ENCODE results near the gene ASTL.

GRCh38 chr2:96136129-96136720, 2.1 kb downstream of the ASTL start:
- TF ChIP-seq ATF3 (CRISPR knock-in tag; conservative IDR thresholded peaks at IDR 0.05) (no peak), SMAD3 (CRISPR knock-in tag; IDR thresholded peaks at IDR 0.05; ENCODE audit: borderline replicate concordance) (no peak), USF2 (CRISPR knock-in tag; IDR thresholded peaks at IDR 0.05) (no peak), CREB1 (CRISPR knock-in tag; IDR thresholded peaks at IDR 0.05) (no peak), CTCF (IDR thresholded peaks at IDR 0.05) (no peak), NFE2L1 (CRISPR knock-in tag; IDR thresholded peaks at IDR 0.05) (no peak), NFATC4 (CRISPR knock-in tag; IDR thresholded peaks at IDR 0.05) (no peak), IRF1 (CRISPR knock-in tag; IDR thresholded peaks at IDR 0.05) (no peak), ATF2 (CRISPR knock-in tag; IDR thresholded peaks at IDR 0.05; ENCODE audit: borderline replicate concordance, low read depth) (no peak), FOXP1 (CRISPR knock-in tag; IDR thresholded peaks at IDR 0.05; ENCODE audit: borderline replicate concordance) (no peak), ZNF121 (CRISPR knock-in tag; IDR thresholded peaks at IDR 0.05) (no peak), ZNF532 (CRISPR knock-in tag; IDR thresholded peaks at IDR 0.05; ENCODE audit: borderline replicate concordance) (no peak), ATF1 (CRISPR knock-in tag; IDR thresholded peaks at IDR 0.05) (no peak), JAZF1 (CRISPR knock-in tag; IDR thresholded peaks at IDR 0.05) (no peak)
